ENCODE measurements around the gene FBXO36. TPM values are rescaled to one million over a fixed set of nuclear protein-coding genes. Genes with fewer than 3 reads are reported as not detected.

The FBXO36 gene
- total and polyA plus RNA-seq, 2 of the 8 experiments (the other 6 are each of a cell fraction or from before 2014, with no cell fraction given), result 3.4 TPM

DNA sequence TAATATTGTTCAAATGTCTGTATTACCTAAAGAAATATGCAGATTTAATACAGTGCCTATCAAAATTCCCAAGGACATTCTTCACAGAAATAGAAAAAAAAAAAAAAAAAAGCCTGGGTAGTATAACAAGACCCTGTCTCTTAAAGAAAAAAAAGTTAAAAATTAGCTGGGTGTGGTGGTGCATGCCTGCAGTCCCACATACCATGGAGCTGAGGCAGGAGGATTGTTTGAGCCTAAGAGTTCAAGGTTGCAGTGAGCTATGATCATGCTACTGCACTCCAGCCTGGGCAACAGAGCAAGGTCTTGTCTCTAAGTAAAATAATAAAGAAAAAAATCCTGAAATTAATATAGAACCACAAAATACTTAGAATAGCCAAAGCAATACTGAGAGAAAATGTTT, 94.5 kb downstream of the FBXO36 start:
- Histone ChIP-seq H3K4me3 (ENCODE audit: extremely low read depth in 1 of 4, insufficient read depth in 2 of 4, low read depth in 3 of 4, low read length in 4 of 4) (no peak overlapping the region), H3K27ac (ENCODE audit: low read depth, low read length) (no peak overlapping the region), H2BK20ac (ENCODE audit: low read length) (no peak overlapping the region), H3K9me3 (ENCODE audit: insufficient read depth in 2 of 2, low read depth in 1 of 2, low read length in 1 of 2) (no peaks in the 10 kb centered on the region), H3K23ac (ENCODE audit: insufficient read length) (no peak overlapping the region), H3K27me3 (replicated peaks in 1 of 4; ENCODE audit: control insufficient read depth in 3 of 4, extremely low read depth in 1 of 4, insufficient read depth in 3 of 4, low read length in 3 of 4) (no peaks in the 10 kb centered on the region), H4K20me1 (replicated peaks in 1 of 2; ENCODE audit: control insufficient read depth in 1 of 2, insufficient read depth in 2 of 2, low read length in 2 of 2) (no peaks in the 10 kb centered on the region), H3K4me2 (ENCODE audit: insufficient read depth in 1 of 2, low read depth in 2 of 2, low read length in 2 of 2) (no peak overlapping the region), H3K23me2 (ENCODE audit: low read depth, low read length) (no peaks in the 10 kb centered on the region), H2BK15ac (ENCODE audit: low read length) (no peak overlapping the region), H2BK5ac (ENCODE audit: low read depth, low read length) (no peak overlapping the region), H2BK120ac (replicated peaks; ENCODE audit: low read depth, low read length) (no peak overlapping the region), H3K79me2 (ENCODE audit: control insufficient read depth in 1 of 2, insufficient read depth in 2 of 2, low read length in 2 of 2) (no peaks in the 10 kb centered on the region), H3K18ac (ENCODE audit: extremely low read depth, low read length) (no peak overlapping the region), H2AFZ (ENCODE audit: low read length) (no peak overlapping the region), H3K14ac (ENCODE audit: insufficient read length) (no peak overlapping the region), H3K56ac (replicated peaks; ENCODE audit: insufficient read length, low read depth, low read length) (no peak overlapping the region), H2AK5ac (ENCODE audit: low read depth, low read length) (no peak overlapping the region), H3K4me1 (replicated peaks in 1 of 4; ENCODE audit: control insufficient read depth in 3 of 4, insufficient read depth in 4 of 4, low read length in 3 of 4) (no peaks in the 10 kb centered on the region), H2BK12ac (ENCODE audit: low read depth, low read length) (no peak overlapping the region), H3K79me1 (ENCODE audit: low read depth, low read length) (no peaks in the 10 kb centered on the region), H3K9ac (replicated peaks in 1 of 4; ENCODE audit: extremely low read depth in 1 of 4, low read depth in 3 of 4, low read length in 3 of 4) (no peak overlapping the region), H3K4ac (replicated peaks; ENCODE audit: insufficient read length, low read depth, low read length) (no peak overlapping the region), H3K36me3 (ENCODE audit: control insufficient read depth in 2 of 4, insufficient read depth in 4 of 4, low read length in 3 of 4) (no peaks in the 10 kb centered on the region), H4K5ac (ENCODE audit: insufficient read length, low read depth, low read length) (no peak overlapping the region), H4K91ac (replicated peaks; ENCODE audit: insufficient read length, low read length) (no peak overlapping the region), H4K8ac (ENCODE audit: extremely low read depth, insufficient read depth, low read length) (no peak overlapping the region)
- DNase-seq (ENCODE audit: low read depth in 1 of 2, low spot score in 2 of 2), result no peak
- no peak for FAIRE-seq
- POLR2A ChIA-PET (ENCODE audit: partially characterized antibody), result interaction anchor here (0.6 kb wide), 1 partner anchor 142 kb away, joined by 4 read pairs; no protein-coding TSS in a partner anchor
- CTCF ChIA-PET (ENCODE audit: partially characterized antibody), result interaction anchor here (0.7 to 1.5 kb wide), 3 partner anchors 9 to 293 kb away, joined by 3 to 4 read pairs (median 4); no protein-coding TSS in a partner anchor
- no peak for TF ChIP-seq CBX5 (IDR thresholded peaks at IDR 0.05; ENCODE audit: low read depth, low read length)
- TF ChIP-seq CTBP2 (IDR thresholded peaks at IDR 0.05; ENCODE audit: borderline replicate concordance, insufficient read depth, insufficient read length, low read length), result no peak
